Dedifferentiated amniotic fluid mesenchymal stem cell (primary cell): ENCODE measurements around the gene GFAP.

Source experiments
- DNase-seq: peaks from one replicate; pipeline ENCODE4 v3.0.0-alpha.2; 2016; ENCODE audit errors: extremely low spot score

GFAP gene

GRCh38 chr17:44900894-44901293 is 14.4 kb downstream of the GFAP start:
- DNase-seq: peak; percentile 54

GRCh38 chr17:44899074-44899782 is 16.1 kb downstream of the GFAP start, which contains the start of gene EFTUD2:
TSS of gene EFTUD2 (minus strand) at chr17:44899445. CDS start at chr17:44894521, 4,924 bp downstream.
- peak; percentile 83 for DNase-seq

- DNase-seq: peak; percentile 28
These were observed 16.6 kb downstream of the GFAP start for GRCh38 chr17:44898768-44899073.

GRCh38 chr17:44894642-44895041 is 20.7 kb downstream of the GFAP start:
- no peak for DNase-seq

- no peak for DNase-seq
These were observed 23.1 kb downstream of the GFAP start for GRCh38 chr17:44892250-44892649.

GRCh38 chr17:44889003-44889402 is 26.3 kb downstream of the GFAP start:
- DNase-seq: no peak

DNA sequence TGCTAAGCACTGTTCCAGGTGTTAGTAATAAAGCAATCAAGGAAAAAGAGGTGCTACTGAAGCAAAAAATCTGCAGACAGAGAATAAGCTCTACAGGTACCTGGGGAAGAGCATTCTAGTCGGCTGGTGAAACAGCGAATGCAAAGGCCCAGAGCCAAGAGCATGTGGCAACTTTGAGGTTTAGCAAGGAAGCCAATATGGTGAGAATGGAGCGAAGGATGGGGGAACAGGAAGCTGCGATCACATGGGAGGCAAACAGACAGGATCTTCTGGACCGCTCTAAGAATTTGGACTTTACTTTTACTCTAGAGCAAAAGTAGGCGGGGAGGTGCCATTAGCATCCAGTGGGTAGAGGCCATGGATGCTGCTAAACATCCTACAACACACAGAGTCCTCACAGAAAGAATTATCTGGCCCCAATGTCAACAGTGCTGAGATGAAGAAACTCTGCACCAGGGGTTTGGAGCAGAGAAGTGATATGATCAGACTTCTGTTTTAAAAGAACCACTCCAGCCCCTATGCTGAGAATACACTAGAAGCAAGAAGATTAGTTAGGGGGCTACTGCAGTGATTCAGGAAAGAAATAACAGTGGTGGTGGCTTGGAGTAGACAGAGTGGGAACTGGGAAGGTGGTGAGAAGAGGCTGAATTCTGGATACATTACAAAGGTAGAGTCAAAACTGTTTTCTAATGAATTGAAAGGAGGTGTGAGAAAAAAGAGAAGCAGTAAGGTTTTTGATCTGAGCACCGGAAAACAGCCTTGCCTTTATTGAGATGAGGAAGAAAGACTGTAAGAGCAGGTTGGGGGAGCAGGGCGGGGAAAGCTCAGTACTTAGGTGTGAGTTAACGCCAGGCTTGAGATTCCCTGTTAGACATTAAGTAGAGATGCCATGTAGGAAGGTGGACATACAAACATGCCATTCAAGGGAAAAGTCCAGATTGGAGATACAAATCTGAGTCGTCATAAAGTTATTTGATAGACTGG is 27.0 kb downstream of the GFAP start:
- DNase-seq: no peak

DNA sequence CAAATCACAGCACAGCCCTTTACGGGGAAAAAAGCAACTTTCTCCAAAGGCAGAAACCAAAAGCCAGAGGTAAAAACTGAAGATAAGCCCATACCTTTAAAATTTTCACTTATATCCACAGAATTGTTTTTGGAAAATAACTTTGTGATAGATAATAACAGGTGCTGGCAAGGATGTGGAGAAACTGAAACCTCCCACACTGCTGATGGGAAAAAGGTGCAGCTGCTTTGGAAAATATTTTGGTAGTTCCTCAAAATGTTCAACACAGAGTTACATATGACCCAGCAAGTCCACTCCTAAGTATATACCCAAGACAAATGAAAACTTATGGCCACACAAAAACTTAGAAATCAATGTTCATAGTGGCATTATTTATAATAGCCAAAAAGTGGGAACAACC is 28.3 kb downstream of the GFAP start:
- DNase-seq: no peak

GRCh38 chr17:44884941-44885340 is 30.4 kb downstream of the GFAP start:
- DNase-seq: no peak

DNA sequence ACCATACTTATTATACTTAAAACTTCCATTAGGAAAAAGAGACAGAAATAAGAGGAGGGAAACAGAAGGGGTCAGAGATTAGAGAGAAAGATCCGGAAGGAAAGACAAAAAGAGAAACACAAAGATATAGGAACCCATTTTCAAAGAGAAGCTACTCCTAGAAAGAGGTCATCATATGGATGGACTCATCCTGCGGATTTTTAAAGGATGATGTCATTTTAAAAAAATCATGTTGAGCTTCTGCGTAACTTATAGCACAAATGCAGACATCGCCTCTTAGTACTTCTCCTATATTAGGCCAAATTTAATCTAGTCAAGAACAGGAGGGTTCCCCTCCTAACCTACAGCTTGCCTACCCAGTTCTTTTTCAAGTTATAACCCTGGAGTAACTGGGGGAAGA is 34.2 kb downstream of the GFAP start:
- no peak for DNase-seq

DNA sequence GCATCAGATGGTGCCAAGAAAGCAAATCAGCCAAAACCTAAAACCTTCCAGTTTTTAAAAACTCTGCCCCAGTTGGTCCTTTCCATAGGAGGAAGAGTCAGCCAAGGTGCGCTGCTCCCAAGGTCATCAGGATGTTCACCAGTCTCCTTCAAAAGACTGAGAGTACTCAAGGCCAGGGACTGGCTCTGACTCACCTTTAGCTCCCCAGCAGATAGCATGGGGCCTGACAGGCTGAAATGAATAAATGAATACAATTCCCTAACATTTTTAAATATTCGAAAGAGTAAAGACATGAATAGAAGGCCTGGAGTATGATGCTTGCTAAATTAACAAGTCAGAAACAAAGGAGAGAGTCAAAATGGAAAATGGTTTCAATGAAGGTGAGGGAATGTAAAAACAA is 35.2 kb downstream of the GFAP start:
- DNase-seq: no peak

DNA sequence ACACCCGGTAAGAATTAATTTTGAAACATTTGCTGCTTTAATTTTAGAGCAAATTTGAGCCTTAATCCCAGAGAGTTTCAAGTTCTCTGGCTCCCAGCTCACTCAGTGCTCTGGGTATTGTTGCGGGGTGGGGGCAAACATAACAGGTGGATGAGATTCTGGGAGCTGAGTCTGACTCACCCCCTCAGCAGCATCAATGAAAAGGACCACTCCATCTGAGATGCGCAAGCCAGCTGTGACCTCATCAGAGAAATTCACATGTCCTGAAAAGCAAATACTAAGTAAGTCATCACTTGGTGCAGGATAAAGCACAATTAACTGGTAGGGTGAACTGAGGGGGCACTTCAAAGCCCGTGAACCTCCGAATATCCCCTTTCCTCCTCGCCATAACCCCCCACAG is 35.9 kb downstream of the GFAP start:
- no peak for DNase-seq

- peak; percentile 29 for DNase-seq
These were observed 36.6 kb downstream of the GFAP start for GRCh38 chr17:44878627-44879221.

DNA sequence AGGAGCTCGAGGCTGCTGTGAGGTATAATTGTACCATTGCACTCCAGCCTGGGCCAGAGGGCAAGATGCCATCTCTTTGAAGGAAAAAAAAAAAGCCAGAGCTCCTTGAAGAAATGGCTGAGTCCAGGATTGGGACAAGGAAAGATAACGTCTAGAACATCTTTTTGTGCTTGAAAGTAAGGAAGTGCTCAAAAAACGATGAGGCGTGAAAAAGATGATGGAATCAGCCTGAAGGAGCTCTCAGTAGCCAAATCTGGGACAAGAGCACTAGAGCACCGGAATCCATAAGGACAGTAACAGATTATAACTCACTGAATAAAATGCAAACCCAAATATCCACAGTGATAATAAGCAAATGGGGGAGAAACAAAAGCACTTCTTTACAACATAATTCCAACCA is 38.2 kb downstream of the GFAP start:
- no peak for DNase-seq

DNA sequence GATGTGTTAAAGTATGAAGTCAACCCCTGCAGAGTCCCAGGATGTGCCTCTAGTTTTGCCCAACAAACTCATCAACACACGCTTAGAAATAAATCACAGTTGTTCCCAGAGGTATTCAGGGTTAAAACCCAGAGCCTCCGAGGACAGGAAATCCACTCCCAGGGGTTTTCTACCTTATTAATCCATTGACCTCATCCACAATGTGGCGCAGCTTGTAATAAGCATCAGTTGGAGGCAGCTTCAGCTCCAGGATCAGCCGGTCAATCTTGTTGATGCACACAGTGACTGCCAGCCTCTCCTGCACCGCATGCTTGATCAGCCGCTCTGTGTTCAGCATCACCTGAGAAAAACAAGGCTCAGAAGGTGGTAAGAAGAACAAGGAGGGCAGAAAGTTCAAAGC is 39.5 kb downstream of the GFAP start:
- DNase-seq: no peak

- no peak for DNase-seq
These were observed 43.0 kb downstream of the GFAP start for GRCh38 chr17:44872131-44872768.

GRCh38 chr17:44871556-44871955 is 43.7 kb downstream of the GFAP start:
- no peak for DNase-seq

GRCh38 chr17:44867841-44868240 is 47.5 kb downstream of the GFAP start:
- no peak for DNase-seq

GRCh38 chr17:44865931-44866330 is 49.4 kb downstream of the GFAP start:
- no peak for DNase-seq

DNA sequence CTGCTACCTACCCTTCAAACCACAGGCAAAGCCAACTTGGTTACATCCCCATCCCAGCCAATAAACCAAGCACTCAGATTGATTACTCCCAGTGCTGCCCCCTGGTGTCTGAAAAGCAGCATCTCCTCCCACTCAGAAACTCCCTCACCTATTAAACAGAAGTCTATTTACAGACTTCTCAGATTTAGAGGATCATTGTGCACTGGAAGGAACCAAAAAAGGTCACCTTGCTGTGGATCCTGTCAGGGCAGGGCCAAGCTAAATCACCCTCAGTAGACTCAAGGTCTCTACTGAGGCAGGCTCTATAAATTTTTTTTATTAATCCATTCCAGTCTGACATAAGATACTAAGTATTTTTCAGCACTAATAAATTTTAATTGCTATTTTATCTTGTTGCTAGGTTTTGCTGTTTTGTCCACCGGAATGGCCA is 50.1 kb downstream of the GFAP start:
- DNase-seq: peak; percentile 64

GRCh38 chr17:44864831-44865230 is 50.5 kb downstream of the GFAP start:
- no peak for DNase-seq
